GM19452 (cell line): ENCODE measurements around the gene IQSEC3.
"Not testable (repeated sequence)": the region's sequence is repeated elsewhere in the genome, so short reads cannot be mapped to it uniquely, and the experiment has no call there.

Experiments
- ATAC-seq: cut with Tn5 transposase; IDR thresholded peaks from one replicate; pipeline ENCODE4 v1.9.1; 2021; ENCODE audit not compliant: unreplicated experiment

Gene IQSEC3

GRCh38 chr12:66428-66781 is at the start of gene IQSEC3:
IQSEC3 (plus strand) TSS chr12:66767; CDS start chr12:66883, 116 bp downstream.
- ATAC-seq = not testable (repeated sequence)

- not testable (repeated sequence) for ATAC-seq
Observed at GRCh38 chr12:17370-18340, 48.9 kb upstream of the IQSEC3 start.

GRCh38 chr12:18821-19567 is 47.6 kb upstream of the IQSEC3 start:
- ATAC-seq = not testable (repeated sequence)

- ATAC-seq = not testable (repeated sequence)
Observed at GRCh38 chr12:19906-20305, 46.7 kb upstream of the IQSEC3 start.

GRCh38 chr12:20757-21156 is 45.8 kb upstream of the IQSEC3 start:
- ATAC-seq = no peak

- peak; percentile 70 for ATAC-seq
Observed at GRCh38 chr12:21301-22189, 45.0 kb upstream of the IQSEC3 start.

GRCh38 chr12:22190-22529 is 44.4 kb upstream of the IQSEC3 start:
- ATAC-seq = no peak

GRCh38 chr12:22530-23201 is 43.9 kb upstream of the IQSEC3 start:
- ATAC-seq = no peak

GRCh38 chr12:27904-28303 is 38.7 kb upstream of the IQSEC3 start:
- ATAC-seq = not testable (repeated sequence)

GRCh38 chr12:38775-39174 is 27.8 kb upstream of the IQSEC3 start:
- not testable (repeated sequence) for ATAC-seq

- ATAC-seq = not testable (repeated sequence)
Observed at GRCh38 chr12:39555-40265, 26.9 kb upstream of the IQSEC3 start.

- ATAC-seq = not testable (repeated sequence)
Observed at GRCh38 chr12:44352-44751, 22.2 kb upstream of the IQSEC3 start.

GRCh38 chr12:45235-45990 is 21.2 kb upstream of the IQSEC3 start:
- ATAC-seq = not testable (repeated sequence)

GRCh38 chr12:45991-46358 is 20.6 kb upstream of the IQSEC3 start:
- not testable (repeated sequence) for ATAC-seq

GRCh38 chr12:46542-46941 is 20.0 kb upstream of the IQSEC3 start:
- ATAC-seq = not testable (repeated sequence)

GRCh38 chr12:47699-48226 is 18.8 kb upstream of the IQSEC3 start:
- ATAC-seq = not testable (repeated sequence)

- not testable (repeated sequence) for ATAC-seq
Observed at GRCh38 chr12:49149-49548, 17.4 kb upstream of the IQSEC3 start.

GRCh38 chr12:51087-51486 is 15.5 kb upstream of the IQSEC3 start:
- ATAC-seq = not testable (repeated sequence)

- ATAC-seq = not testable (repeated sequence)
Observed at GRCh38 chr12:51962-52361, 14.6 kb upstream of the IQSEC3 start.
